22Rv1 (cell line): ENCODE data around the gene VPS50.
A peak's percentile ranks its signal among the peaks of the same experiment; 100 is the strongest.

Experiments
- H3K27ac ChIP-seq: fragments of 450-650 bp; 2 replicates; pipeline ENCODE4 v1.5.1; 2017
- CTCF ChIP-seq: fragments of 450-650 bp; IDR thresholded peaks from 2 replicates; pipeline ENCODE4 v1.5.1; 2017; ENCODE audit warnings: mild to moderate bottlenecking
- ZFX ChIP-seq: fragments of 450-650 bp; IDR thresholded peaks from 2 replicates; pipeline ENCODE4 v1.6.1; 2017; ENCODE audit warnings: antibody characterized with exemption, borderline replicate concordance

Gene VPS50

GRCh38 chr7:93219868-93220267 is 12.3 kb upstream of the VPS50 start:
- TF ChIP-seq ZFX = no peak
- no peak for TF ChIP-seq CTCF
- no peak overlapping the region for H3K27ac ChIP-seq

GRCh38 chr7:93226310-93226709 is 5.9 kb upstream of the VPS50 start, which contains the start of gene HEPACAM2:
TSS of gene HEPACAM2 (minus strand) at chr7:93226469.
- no peak within 1 kb of the TSS for H3K27ac ChIP-seq
- no peak for TF ChIP-seq ZFX
- TF ChIP-seq CTCF = no peak

- TF ChIP-seq CTCF (peak; percentile 96), ZFX (no peak)
- no peak overlapping the region for H3K27ac ChIP-seq
These were observed 3.9 kb upstream of the VPS50 start for GRCh38 chr7:93228302-93228701.

- H3K27ac ChIP-seq = peak overlapping the region; percentile 85
- TF ChIP-seq ZFX = no peak
- no peak for TF ChIP-seq CTCF
These were observed 907 bp upstream of the VPS50 start for GRCh38 chr7:93231259-93231658.

GRCh38 chr7:93232673-93233018 is 480 bp downstream of the VPS50 start:
- TF ChIP-seq ZFX (no peak), CTCF (no peak)
- H3K27ac ChIP-seq = peak overlapping the region; percentile 85; the same call in 1 of the 2 replicates

GRCh38 chr7:93235541-93235940 is 3.4 kb downstream of the VPS50 start:
- H3K27ac ChIP-seq = no peak overlapping the region
- TF ChIP-seq CTCF (no peak), ZFX (no peak)

GRCh38 chr7:93238131-93238530 is 6.0 kb downstream of the VPS50 start:
- no peak overlapping the region for H3K27ac ChIP-seq
- TF ChIP-seq ZFX = no peak
- TF ChIP-seq CTCF = no peak
